Left lung (tissue), 10 donors: Measurements from ENCODE around the gene C2orf78. TPM values are rescaled to one million over a fixed set of nuclear protein-coding genes. Genes with fewer than 3 reads are reported as not detected.

Experiments used
- ATAC-seq: fragments of 200-7000 bp; cut with Tn5 transposase; one replicate; pipeline ENCODE4 v1.9.1; 2020; ENCODE audit warnings: moderate library complexity
- DNase-seq, 4 donors: peaks; one replicate each; pipeline ENCODE4 v3.0.0-alpha.2; 2013 to 2020
- H3K27ac ChIP-seq, 2 donors: fragments of 200-600 bp; sonication (generic) in 1 of 2; one replicate each; pipeline versions ENCODE4 v1.5.0 to v1.8.0; 2020 to 2021
- H3K27me3 ChIP-seq, 2 donors: fragments of 200-600 bp; sonication (generic) in 1 of 2; one replicate each; pipeline versions ENCODE4 v1.5.0 to v1.8.0; 2020 to 2021
- H3K36me3 ChIP-seq, 2 donors: fragments of 200-600 bp; sonication (generic) in 1 of 2; one replicate each; pipeline versions ENCODE4 v1.5.0 to v1.8.0; 2020 to 2021
- H3K4me1 ChIP-seq, 2 donors: fragments of 200-600 bp; one replicate each; pipeline ENCODE4 v1.8.0; 2021
- H3K4me3 ChIP-seq, 2 donors: fragments of 200-600 bp; sonication (generic) in 1 of 2; one replicate each; pipeline versions ENCODE4 v1.5.0 to v1.8.0; 2020 to 2021; ENCODE audit warnings: mild to moderate bottlenecking in 1 of 2
- H3K9me3 ChIP-seq, 2 donors: fragments of 200-600 bp; sonication (generic) in 1 of 2; one replicate each; pipeline versions ENCODE4 v1.5.0 to v1.8.0; 2020 to 2021
- CTCF ChIP-seq, 2 donors: fragments of 200-600 bp; sonication (generic) in 1 of 2; IDR thresholded peaks; one replicate each; pipeline versions ENCODE4 v1.5.0 to v1.8.0; 2021; ENCODE audit warnings: antibody characterized with exemption in 2 of 2
- intact Hi-C, 2 donors: fragments of 100-400 bp; cut with DNase I; formaldehyde crosslinking; loops; one replicate each; pipeline versions ENCODE4 v1.11.2 to v1.14.2; 2022
- polyA plus RNA-seq, 6 donors: library from polyadenylated mRNA; unstranded; fragments of 120-200 nt; gene quantifications; one replicate each; pipeline ENCODE4 v1.2.1, GENCODE V29; 2013; ENCODE audit not compliant: insufficient read length in 6 of 6
- total RNA-seq, 2 donors: library from RNA; stranded (reverse); fragmentation: NEBNext Ultra II Directional; extraction: Animal tissue kit (Norgen Biotek cat#: 25700); gene quantifications; one replicate each; pipeline ENCODE4 v1.2.1, GENCODE V29; 2021
- donor health status: DM: no; HTN: yes; CAD: no.
- donor health status: DM: no; HTN: no; CAD: no.

Gene C2orf78
- total and polyA plus RNA-seq, 8 donors = not detected

GRCh38 chr2:73823416-73823815 is 39.4 kb downstream of the C2orf78 start:
- intact Hi-C loops = no loop called here
- H3K36me3 ChIP-seq = no peaks in the 10 kb centered on the region

GRCh38 chr2:73823916-73824523 is 40.0 kb downstream of the C2orf78 start:
- H3K27me3 ChIP-seq = peaks cover 0 to 7% of the 10 kb centered on the region in 2 donors
- peak; percentile 55 for ATAC-seq
- intact Hi-C loops = no loop called here
- no peak overlapping the region for H3K4me3 ChIP-seq
- H3K4me1 ChIP-seq = peaks cover 4 to 7% of the 10 kb centered on the region in 2 donors
- TF ChIP-seq CTCF (IDR thresholded peaks at IDR 0.05) = peak; percentile 78 to 79
- DNase-seq = peak in 2 of 4 donors; percentile 59 to 82
- no peaks in the 10 kb centered on the region for H3K9me3 ChIP-seq
- H3K27ac ChIP-seq = no peak overlapping the region
- H3K36me3 ChIP-seq = no peaks in the 10 kb centered on the region

More at GRCh38 chr2:73823416-73823815, 39.4 kb downstream of the C2orf78 start:
- no peak overlapping the region for H3K27ac ChIP-seq
- no peak for DNase-seq
- H3K27me3 ChIP-seq = peaks cover 0 to 7% of the 10 kb centered on the region in 2 donors
- H3K4me3 ChIP-seq = no peak overlapping the region
- TF ChIP-seq CTCF (IDR thresholded peaks at IDR 0.05) = no peak
- H3K9me3 ChIP-seq = no peaks in the 10 kb centered on the region
- ATAC-seq = no peak
- peaks cover 4 to 5% of the 10 kb centered on the region in 2 donors for H3K4me1 ChIP-seq

GRCh38 chr2:73825408-73825807 is 41.4 kb downstream of the C2orf78 start:
- no peaks in the 10 kb centered on the region for H3K36me3 ChIP-seq
- H3K4me1 ChIP-seq = peaks cover 7 to 18% of the 10 kb centered on the region in 2 donors
- no peaks in the 10 kb centered on the region for H3K9me3 ChIP-seq
- DNase-seq (no peak), ATAC-seq (no peak)
- no peaks in the 10 kb centered on the region for H3K27me3 ChIP-seq
- TF ChIP-seq CTCF (IDR thresholded peaks at IDR 0.05) = no peak
- intact Hi-C loops = no loop called here
- no peak overlapping the region for H3K27ac ChIP-seq
- no peak overlapping the region for H3K4me3 ChIP-seq

GRCh38 chr2:73827018-73827417 is 43.0 kb downstream of the C2orf78 start:
- intact Hi-C loops = no loop called here
- Histone ChIP-seq H3K4me3 (no peak overlapping the region), H3K36me3 (peaks cover 0 to 5% of the 10 kb centered on the region in 2 donors), H3K27me3 (no peaks in the 10 kb centered on the region), H3K9me3 (no peaks in the 10 kb centered on the region), H3K27ac (no peak overlapping the region), H3K4me1 (peaks cover 7 to 26% of the 10 kb centered on the region in 2 donors)
- ATAC-seq (no peak), DNase-seq (no peak)
- TF ChIP-seq CTCF (IDR thresholded peaks at IDR 0.05) = peak in 1 of 2 donors; percentile 27

- ATAC-seq (no peak), DNase-seq (no peak)
- Histone ChIP-seq H3K9me3 (no peaks in the 10 kb centered on the region), H3K4me3 (peak overlapping the region in 1 of 2 donors; percentile 73), H3K27me3 (no peaks in the 10 kb centered on the region), H3K36me3 (peaks cover 0 to 13% of the 10 kb centered on the region in 2 donors), H3K27ac (peak overlapping the region in 1 of 2 donors; percentile 97), H3K4me1 (peaks cover 7 to 27% of the 10 kb centered on the region in 2 donors)
- TF ChIP-seq CTCF (IDR thresholded peaks at IDR 0.05) = no peak
- intact Hi-C loops = no loop called here
These were observed 43.8 kb downstream of the C2orf78 start for GRCh38 chr2:73827660-73828388.
